GM21447 (cell line): Measurements from ENCODE around the gene HM13.
"Not testable (repeated sequence)": the region's sequence is repeated elsewhere in the genome, so short reads cannot be mapped to it uniquely, and the experiment has no call there.

Experiments used
- ATAC-seq: cut with Tn5 transposase; IDR thresholded peaks from one replicate; pipeline ENCODE4 v1.9.1; 2021; ENCODE audit not compliant: unreplicated experiment

The HM13 gene, protein sequence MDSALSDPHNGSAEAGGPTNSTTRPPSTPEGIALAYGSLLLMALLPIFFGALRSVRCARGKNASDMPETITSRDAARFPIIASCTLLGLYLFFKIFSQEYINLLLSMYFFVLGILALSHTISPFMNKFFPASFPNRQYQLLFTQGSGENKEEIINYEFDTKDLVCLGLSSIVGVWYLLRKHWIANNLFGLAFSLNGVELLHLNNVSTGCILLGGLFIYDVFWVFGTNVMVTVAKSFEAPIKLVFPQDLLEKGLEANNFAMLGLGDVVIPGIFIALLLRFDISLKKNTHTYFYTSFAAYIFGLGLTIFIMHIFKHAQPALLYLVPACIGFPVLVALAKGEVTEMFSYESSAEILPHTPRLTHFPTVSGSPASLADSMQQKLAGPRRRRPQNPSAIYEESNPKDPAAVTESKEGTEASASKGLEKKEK

GRCh38 chr20:31514154-31515071, at the start of gene HM13:
Gene HM13, plus strand, starts transcription at chr20:31514442. Its CDS starts 110 bp downstream, at chr20:31514552.
- ATAC-seq: peak; percentile 85

DNA sequence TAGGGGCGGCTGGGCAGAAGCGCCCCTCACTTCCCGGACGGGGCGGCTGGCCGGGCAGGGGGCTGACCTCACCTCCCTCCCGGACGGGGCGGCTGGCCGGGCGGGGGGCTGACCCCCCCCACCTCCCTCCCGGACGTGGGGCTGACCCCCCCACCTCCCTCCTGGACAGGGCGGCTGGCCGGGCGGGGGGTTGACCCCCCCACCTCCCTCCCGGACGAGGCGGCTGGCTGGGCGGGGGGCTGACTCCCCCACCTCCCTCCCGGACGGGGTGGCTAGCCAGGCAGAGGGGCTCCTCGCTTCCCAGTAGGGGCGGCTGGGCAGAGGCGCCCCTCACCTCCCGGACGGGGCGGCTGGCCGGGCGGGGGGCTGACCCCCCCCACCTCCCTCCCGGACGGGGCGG, 43.3 kb upstream of the HM13 start:
- ATAC-seq: not testable (repeated sequence)

DNA sequence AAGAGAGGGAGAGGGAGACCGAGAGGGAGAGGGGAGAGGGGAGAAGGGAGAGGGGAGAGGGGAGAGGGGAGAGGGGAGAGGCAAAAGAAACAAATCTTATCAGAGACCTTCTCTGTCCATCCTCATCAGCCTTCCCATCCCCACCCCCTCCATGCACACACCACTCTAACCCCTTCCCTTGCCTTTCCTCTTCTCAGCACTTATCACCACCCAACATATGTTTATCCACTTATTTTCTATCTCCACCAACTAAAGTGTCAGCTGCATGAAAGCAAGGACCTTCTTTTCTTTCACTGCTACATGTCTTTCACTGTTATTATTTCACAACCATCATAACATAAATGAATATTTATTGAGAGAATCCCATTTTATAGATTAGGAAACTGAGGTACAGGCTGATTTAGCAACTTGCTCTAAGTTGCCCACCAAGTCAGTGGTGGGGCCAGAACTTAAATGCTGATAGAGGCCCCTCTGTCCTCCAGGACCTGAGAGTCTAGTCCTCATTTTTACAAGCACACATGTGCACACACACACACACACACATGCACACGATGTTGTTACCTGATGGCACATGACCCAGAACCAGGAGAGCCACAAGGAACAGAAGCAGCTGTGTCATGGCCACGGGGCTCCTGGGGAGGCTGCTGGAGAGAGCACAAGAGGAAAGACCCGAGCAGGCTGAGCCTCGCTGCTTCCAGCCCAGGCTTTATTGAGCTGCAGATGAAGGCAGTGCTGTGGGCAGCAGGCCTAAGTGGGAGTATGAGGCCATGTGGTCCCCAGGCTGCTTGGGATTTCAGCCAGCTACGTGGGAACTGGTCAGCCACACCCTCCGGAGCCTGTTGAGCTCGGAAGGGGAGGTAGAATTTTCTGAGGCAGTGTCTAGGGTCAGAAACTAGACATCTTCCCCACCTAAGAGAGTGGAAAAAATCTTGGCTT, 41.6 kb upstream of the HM13 start:
- ATAC-seq: no peak

- peak; percentile 28 for ATAC-seq
Measured at GRCh38 chr20:31473331-31474096, 40.7 kb upstream of the HM13 start.

- ATAC-seq: peak; percentile 80
Measured at GRCh38 chr20:31474097-31474436, 40.2 kb upstream of the HM13 start.

DNA sequence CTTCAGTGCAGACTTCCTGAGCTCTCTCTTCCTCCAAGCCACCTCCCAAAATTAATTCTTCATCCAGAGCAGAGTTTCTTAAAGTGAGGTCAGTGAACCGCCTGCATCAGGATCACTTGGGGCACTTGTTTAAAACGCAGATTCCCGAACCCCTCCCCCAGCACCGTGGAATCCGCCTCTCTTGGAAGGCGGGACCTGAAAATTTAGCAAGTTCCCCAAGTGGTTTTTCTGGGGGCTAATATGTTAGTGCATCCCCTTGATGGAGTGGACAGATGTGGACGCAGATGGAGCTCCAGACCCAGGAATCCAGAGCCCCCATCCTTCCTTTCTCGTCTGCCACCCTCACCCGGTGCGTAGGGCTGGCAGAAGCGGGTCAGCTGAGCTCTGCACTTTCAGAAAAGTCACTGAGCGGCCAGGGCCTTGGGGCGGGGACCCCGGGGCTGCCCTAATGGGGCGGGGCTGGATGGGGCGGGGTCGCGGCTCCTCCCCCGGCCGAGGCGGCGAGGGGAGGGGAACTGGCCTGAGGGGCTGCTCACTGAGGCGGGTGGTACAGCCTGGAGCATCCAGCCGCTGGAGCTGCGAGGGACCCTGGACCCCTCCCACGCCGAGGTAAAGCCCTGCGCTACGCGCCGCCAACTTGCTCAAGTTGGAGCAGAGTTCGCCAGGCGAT, 39.3 kb upstream of the HM13 start, which contains the start of the genes DEFB124 and REM1:
Gene DEFB124 (minus strand): TSS at position 370 of the 670 bp plus-strand sequence. CDS start 2,114 bp downstream, outside the sequence.
Gene REM1 (plus strand): TSS at position 531 of the 670 bp plus-strand sequence. CDS start 1,158 bp downstream, outside the sequence.
- no peak for ATAC-seq

- no peak for ATAC-seq
Measured at GRCh38 chr20:31475472-31476293, 38.6 kb upstream of the HM13 start.

GRCh38 chr20:31476294-31476585, 38.0 kb upstream of the HM13 start:
- no peak for ATAC-seq

DNA sequence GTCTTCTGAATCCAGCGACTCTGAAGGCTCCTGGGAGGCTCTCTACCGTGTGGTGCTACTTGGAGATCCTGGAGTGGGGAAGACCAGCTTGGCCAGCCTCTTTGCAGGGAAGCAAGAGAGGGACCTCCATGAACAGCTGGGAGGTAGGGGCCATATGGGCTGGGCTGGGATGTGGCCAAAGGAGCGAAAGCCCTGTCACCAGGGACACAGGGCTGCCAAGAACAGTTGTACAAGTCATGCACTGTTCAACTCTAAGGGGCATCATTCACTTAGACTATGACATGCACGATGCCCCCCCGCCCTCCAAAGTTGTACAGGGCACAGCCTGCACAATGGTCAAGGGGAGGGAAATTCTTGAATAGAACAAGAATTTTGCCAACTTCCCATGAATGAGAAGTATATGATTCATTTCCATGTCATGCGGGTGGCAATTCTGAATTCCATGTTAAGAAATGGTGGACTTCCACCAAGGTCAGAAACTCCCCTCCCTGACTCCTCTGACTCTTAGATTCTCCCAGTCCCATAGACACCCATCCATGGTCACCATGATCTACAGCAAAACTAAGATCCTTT, 37.5 kb upstream of the HM13 start:
- ATAC-seq: no peak

DNA sequence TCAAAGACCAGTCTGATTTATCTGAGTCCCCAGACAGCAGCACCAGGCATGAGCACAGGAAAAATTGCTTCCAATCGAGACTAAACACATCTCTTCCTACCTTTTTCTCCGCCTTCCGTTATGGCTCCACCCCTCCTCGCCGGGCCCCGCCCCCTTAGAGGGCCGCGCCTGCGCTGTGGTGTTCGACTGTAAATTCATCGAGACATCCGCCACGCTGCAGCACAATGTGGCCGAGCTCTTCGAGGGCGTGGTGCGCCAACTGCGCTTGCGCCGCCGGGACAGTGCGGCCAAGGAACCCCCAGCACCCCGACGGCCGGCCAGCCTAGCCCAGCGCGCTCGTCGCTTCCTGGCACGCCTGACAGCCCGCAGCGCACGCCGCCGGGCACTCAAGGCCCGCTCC, 30.2 kb upstream of the HM13 start:
- no peak for ATAC-seq

DNA sequence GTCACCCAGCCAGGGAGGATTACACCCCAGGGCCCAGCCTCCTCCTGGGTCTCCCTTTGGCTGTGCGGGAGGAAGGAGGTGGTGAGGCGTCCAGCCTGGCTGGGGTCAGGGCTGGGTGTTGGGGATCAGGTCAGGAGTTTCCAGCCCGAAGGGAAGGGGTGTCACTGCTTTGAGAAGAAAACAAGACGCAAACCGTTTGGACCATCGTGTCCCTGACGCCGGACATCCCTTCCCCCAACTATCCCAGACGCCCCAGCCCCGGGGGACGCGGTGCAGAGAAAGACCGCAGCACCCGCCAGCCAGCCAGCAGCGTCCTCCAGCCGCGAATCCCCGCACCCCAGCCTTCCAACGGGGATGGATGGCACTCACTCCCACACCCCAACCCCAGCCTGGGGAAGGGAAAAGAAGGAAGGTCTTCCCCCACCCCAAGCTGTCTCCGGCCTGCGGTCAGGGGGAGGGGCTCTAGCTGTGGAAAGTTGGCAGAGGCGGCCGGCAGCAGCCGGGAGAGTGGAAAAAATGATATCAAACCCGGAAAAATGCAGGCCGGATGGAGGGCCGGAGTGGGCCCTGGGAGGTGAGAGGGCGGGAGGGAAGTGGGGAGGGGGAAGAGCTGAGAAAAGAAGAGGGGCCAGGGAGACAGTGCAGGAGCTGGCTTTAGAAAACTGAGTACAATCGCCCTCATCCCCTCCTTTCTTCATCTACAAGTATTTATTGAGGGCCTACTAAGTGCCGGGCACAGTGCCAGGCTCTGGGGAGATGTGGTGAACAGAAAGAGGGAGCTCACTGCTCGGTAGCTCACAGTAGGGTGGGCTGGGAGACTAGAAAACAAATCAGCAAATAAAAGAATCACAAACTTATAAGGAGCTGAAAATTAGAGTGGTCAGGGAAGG, 28.5 kb upstream of the HM13 start:
- ATAC-seq: no peak

DNA sequence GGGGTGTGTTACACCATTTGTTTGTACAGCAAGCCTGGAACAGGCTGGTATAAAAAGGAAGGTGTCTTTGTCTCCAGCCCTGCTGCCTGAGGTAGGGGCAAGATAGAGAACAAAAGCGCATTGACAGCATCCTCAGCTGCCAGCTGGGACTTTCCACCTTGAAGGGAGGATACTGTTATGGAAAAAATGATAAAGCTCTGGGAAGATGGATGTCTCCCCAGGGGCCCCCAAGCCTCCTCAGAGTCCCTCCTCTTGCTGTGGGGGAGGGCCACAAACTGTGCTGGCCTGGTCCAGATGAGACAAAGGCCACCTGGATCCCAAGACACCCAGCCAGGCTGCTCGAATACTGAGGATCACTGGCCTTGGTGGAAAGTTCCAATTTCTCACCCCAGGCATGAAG, 26.1 kb upstream of the HM13 start:
- ATAC-seq: no peak

DNA sequence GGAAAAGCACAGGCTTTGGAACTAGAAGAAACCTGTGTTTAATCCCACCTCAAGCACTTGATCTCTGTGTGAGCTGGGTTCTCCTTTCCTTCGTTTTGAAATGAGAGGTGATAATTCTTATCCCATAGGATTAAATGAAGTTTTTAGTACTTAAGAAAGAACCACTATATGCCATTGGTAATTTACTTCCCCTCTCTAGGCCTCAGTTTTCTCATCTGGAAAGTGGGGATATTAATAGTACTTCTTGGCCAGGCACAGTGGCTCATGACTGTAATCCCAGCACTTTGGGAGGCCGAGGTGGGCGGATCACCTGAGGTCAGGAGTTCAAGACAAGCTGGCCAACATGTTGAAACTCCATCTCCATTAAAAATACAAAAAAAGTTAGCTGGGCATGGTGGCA, 25.1 kb upstream of the HM13 start:
- no peak for ATAC-seq

DNA sequence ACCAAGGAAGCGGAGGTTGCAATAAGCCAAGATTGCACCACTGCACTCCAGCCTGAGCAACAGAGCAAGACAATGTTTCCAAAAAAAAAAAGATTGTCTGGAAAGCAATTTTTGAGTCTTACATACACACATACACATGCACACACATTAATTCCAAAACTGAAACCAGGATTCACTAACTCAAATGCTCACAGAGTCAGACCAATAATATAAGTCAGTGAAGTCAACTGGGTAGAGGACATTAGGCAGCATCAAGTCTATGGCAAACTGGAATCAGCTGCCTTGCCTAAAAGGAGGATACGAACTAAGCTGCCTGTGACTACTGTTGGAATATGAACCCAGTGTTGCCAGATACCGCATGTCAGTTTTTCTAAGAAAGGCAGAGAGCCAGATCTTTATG, 23.5 kb upstream of the HM13 start:
- no peak for ATAC-seq

DNA sequence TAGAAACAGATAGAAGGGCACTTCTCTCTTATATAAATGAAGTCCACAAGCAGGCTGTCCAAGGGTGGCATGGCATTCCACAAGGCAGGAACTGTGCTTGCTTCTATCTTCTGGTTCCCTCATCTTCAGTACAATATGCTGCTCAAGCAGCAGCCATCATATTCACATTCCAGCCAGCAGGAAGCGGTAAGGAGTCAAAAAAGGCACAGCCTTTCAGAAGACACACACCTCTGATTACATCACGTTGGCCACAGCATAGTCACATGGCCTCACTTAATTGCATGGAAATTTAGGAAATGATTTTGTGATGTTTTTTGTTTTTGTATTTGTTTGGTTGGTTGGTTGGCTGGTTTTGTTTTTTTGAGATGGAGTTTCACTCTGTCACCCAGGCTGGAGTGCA, 20.1 kb upstream of the HM13 start:
- ATAC-seq: no peak

DNA sequence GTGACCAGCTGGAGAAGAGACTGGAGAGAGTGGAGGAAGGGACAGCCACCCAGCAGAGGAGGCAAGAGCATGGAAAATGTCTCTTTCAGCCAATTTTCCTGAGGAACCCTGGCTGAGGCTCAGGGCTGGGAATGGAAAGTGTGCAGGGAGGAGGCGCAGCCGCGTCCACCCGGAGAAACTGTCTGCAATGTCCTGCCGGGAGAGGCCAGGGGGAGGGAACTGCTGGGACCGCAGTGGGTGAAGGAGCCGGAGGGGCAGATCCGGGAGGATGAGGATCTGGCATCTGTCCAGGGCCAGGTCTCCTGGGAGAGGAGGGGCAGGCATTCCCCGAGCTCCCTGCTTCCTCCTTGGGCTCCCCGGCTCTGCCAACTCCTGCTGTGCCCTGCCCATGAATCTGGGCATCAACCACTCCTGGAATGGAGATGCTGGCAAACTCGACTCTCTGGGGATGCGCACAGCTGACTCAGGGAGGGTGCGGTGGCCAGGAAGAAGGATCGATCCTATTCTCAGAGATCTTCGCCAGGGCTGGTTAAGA, 17.4 kb upstream of the HM13 start:
- no peak for ATAC-seq
